MM.1S (cell line): ENCODE measurements around the gene DLEC1.

Source experiments
- EZH2 ChIP-seq: fragments of 300-600 bp; sonication (generic); optimal IDR thresholded peaks from 2 replicates; pipeline ENCODE3; 2017; ENCODE audit warnings: low read depth, mild to moderate bottlenecking, antibody characterized with exemption, low read length, mixed read lengths
- EZH2phosphoT487 ChIP-seq: fragments of 300-600 bp; sonication (generic); IDR thresholded peaks from 2 replicates; pipeline ENCODE4 v1.6.1; 2018; ENCODE audit warnings: antibody characterized with exemption, low read length
- TF ChIP-seq, protein P1 (sequence below): fragments of 300-600 bp; sonication (generic); IDR thresholded peaks from 2 replicates; pipeline ENCODE4 v1.5.1; 2016; ENCODE audit warnings: antibody characterized with exemption, low read length, mixed read lengths

DNA sequence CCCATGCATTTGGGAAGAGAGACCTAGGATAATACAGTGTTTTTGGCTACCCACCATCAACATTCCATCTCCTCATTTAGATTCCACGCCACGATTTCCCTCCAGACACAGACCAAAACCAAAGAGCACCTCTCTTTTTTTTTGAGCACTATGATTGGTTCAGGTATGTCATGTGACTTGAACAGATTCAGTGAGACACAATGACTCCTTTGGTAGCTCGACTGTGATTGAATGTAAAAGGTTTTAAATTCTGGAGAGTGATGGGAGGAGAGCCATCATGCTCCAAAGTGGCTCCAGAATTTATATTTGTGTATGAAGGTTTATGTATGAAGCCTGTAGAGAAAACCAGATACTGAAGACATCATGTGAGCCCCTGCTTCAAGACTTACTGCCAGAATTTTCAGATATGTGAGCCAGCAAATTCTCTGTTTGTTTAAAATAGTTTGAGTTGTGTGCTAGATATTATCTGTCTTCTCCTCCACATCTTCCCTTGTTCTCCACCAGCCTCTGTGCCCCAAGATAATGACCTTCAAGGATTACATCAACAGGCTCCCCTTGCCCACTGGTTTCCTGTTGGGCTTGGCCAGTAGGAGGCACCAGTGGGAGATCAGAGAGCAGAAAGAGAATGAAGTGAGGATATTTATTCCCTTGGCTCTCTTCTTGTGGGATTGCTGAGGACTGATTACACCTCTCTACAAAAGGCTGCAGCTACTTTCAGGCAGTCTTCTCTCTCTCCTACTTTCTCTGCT, 111.9 kb downstream of the DLEC1 start:
- TF ChIP-seq, protein P1, sequence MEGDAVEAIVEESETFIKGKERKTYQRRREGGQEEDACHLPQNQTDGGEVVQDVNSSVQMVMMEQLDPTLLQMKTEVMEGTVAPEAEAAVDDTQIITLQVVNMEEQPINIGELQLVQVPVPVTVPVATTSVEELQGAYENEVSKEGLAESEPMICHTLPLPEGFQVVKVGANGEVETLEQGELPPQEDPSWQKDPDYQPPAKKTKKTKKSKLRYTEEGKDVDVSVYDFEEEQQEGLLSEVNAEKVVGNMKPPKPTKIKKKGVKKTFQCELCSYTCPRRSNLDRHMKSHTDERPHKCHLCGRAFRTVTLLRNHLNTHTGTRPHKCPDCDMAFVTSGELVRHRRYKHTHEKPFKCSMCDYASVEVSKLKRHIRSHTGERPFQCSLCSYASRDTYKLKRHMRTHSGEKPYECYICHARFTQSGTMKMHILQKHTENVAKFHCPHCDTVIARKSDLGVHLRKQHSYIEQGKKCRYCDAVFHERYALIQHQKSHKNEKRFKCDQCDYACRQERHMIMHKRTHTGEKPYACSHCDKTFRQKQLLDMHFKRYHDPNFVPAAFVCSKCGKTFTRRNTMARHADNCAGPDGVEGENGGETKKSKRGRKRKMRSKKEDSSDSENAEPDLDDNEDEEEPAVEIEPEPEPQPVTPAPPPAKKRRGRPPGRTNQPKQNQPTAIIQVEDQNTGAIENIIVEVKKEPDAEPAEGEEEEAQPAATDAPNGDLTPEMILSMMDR = no peak
- TF ChIP-seq EZH2 (no peak), EZH2phosphoT487 (no peak)
